ENCODE data around the gene WDR20.

- TF ChIP-seq CHD4 (IDR thresholded peaks at IDR 0.05) (no peak), ZNF217 (IDR thresholded peaks at IDR 0.05) (no peak), RFX5 (IDR thresholded peaks at IDR 0.05; ENCODE audit: low read depth, low read length) (no peak), CTCF (IDR thresholded peaks at IDR 0.05 in 2 of 3, conservative IDR thresholded peaks at IDR 0.05 in 1 of 3; ENCODE audit: control insufficient read depth in 2 of 3, extremely low read depth in 1 of 3, insufficient read depth in 1 of 3, low read depth in 3 of 3, low read length in 3 of 3) (no peak), ASH2L (IDR thresholded peaks at IDR 0.05; ENCODE audit: borderline replicate concordance, low read depth) (no peak), RAD21 (IDR thresholded peaks at IDR 0.05; ENCODE audit: insufficient read depth, low read depth, low read length) (no peak), SPI1 (IDR thresholded peaks at IDR 0.05; ENCODE audit: borderline replicate concordance, insufficient read depth, low read depth, low read length) (no peak), TCF12 (IDR thresholded peaks at IDR 0.05; ENCODE audit: low read depth, low read length) (no peak), CREB1 (IDR thresholded peaks at IDR 0.05; ENCODE audit: low read depth) (no peak), RCOR1 (conservative IDR thresholded peaks at IDR 0.05; ENCODE audit: low read depth, low read length) (no peak), NR2C2 (IDR thresholded peaks at IDR 0.05; ENCODE audit: borderline replicate concordance, control insufficient read depth, insufficient read length, low read depth) (no peak), NR2C1 (IDR thresholded peaks at IDR 0.05) (no peak), CBX5 (IDR thresholded peaks at IDR 0.05; ENCODE audit: low read depth) (no peak), TAF1 (IDR thresholded peaks at IDR 0.05; ENCODE audit: borderline replicate concordance, low read depth, low read length) (no peak)
Measured at GRCh38 chr14:102212356-102212755, 72.7 kb downstream of the WDR20 start.

Data from GM12878 (cell line).